Measurements from ENCODE around the gene SSC4D.
"Not testable (repeated sequence)": the region's sequence is repeated elsewhere in the genome, so short reads cannot be mapped to it uniquely, and the experiment has no call there.

Gene SSC4D

GRCh38 chr7:76427635-76428034 is 18.1 kb upstream of the SSC4D start:
- H3K9me3 Mint-ChIP-seq, result no peaks in the 10 kb centered on the region
- no peak for DNase-seq
- no peaks in the 10 kb centered on the region for H3K36me3 Mint-ChIP-seq (ENCODE audit: low read depth)
- peaks cover 2% of the 10 kb centered on the region for H3K4me1 Mint-ChIP-seq
- no peak for ATAC-seq
- no peak overlapping the region for H3K27ac Mint-ChIP-seq
- no peak overlapping the region for H3K4me3 Mint-ChIP-seq
- no peaks in the 10 kb centered on the region for H3K27me3 Mint-ChIP-seq

- Mint-ChIP-seq H3K36me3 (ENCODE audit: low read depth) (no peaks in the 10 kb centered on the region), H3K4me1 (peaks cover 2% of the 10 kb centered on the region), H3K27me3 (no peaks in the 10 kb centered on the region), H3K4me3 (no peak overlapping the region), H3K9me3 (no peaks in the 10 kb centered on the region), H3K27ac (no peak overlapping the region)
- no peak for ATAC-seq
- DNase-seq, result no peak
Observed at GRCh38 chr7:76426246-76426645, 16.7 kb upstream of the SSC4D start.

- H3K27me3 Mint-ChIP-seq; H3K36me3 Mint-ChIP-seq (ENCODE audit: low read depth); H3K27ac Mint-ChIP-seq; DNase-seq; H3K4me1 Mint-ChIP-seq; ATAC-seq; H3K9me3 Mint-ChIP-seq; H3K4me3 Mint-ChIP-seq: not testable (repeated sequence)
Observed at GRCh38 chr7:76425558-76425957, 16.1 kb upstream of the SSC4D start.

GRCh38 chr7:76425156-76425555 is 15.7 kb upstream of the SSC4D start:
- Mint-ChIP-seq H3K36me3 (ENCODE audit: low read depth) (no peaks in the 10 kb centered on the region), H3K27me3 (peaks cover 2% of the 10 kb centered on the region), H3K27ac (no peak overlapping the region), H3K4me1 (peaks cover 2% of the 10 kb centered on the region), H3K9me3 (no peaks in the 10 kb centered on the region), H3K4me3 (no peak overlapping the region)
- no peak for DNase-seq
- no peak for ATAC-seq

- H3K36me3 Mint-ChIP-seq (ENCODE audit: low read depth), result no peaks in the 10 kb centered on the region
- no peaks in the 10 kb centered on the region for H3K9me3 Mint-ChIP-seq
- peaks cover 4% of the 10 kb centered on the region for H3K27me3 Mint-ChIP-seq
- no peak within 1 kb of the TSS for H3K4me3 Mint-ChIP-seq
- ATAC-seq (no peak), DNase-seq (no peak)
- peaks cover 2% of the 10 kb centered on the region for H3K4me1 Mint-ChIP-seq
- H3K27ac Mint-ChIP-seq, result no peak within 1 kb of the TSS
Observed at GRCh38 chr7:76424413-76425111, 15.1 kb upstream of the SSC4D start, which contains the start of gene ZP3. Gene ZP3, plus strand, starts transcription at chr7:76424950. Its CDS starts 15 bp downstream, at chr7:76424965.

GRCh38 chr7:76423666-76424412 is 14.3 kb upstream of the SSC4D start:
- Mint-ChIP-seq H3K4me1 (peaks cover 2% of the 10 kb centered on the region), H3K9me3 (no peaks in the 10 kb centered on the region), H3K36me3 (ENCODE audit: low read depth) (no peaks in the 10 kb centered on the region), H3K4me3 (no peak overlapping the region), H3K27ac (no peak overlapping the region), H3K27me3 (peaks cover 4% of the 10 kb centered on the region)
- ATAC-seq (no peak), DNase-seq (no peak)

- not testable (repeated sequence) for H3K27ac Mint-ChIP-seq; DNase-seq; H3K9me3 Mint-ChIP-seq; H3K4me1 Mint-ChIP-seq; ATAC-seq; H3K27me3 Mint-ChIP-seq; H3K4me3 Mint-ChIP-seq; H3K36me3 Mint-ChIP-seq (ENCODE audit: low read depth)
Observed at GRCh38 chr7:76421097-76421496, 11.6 kb upstream of the SSC4D start.

GRCh38 chr7:76417654-76418310 is 8.3 kb upstream of the SSC4D start:
- H3K27ac Mint-ChIP-seq; H3K9me3 Mint-ChIP-seq; ATAC-seq; H3K27me3 Mint-ChIP-seq; DNase-seq; H3K36me3 Mint-ChIP-seq (ENCODE audit: low read depth); H3K4me1 Mint-ChIP-seq; H3K4me3 Mint-ChIP-seq: not testable (repeated sequence)

- H3K27me3 Mint-ChIP-seq, result peaks cover 2% of the 10 kb centered on the region
- H3K36me3 Mint-ChIP-seq (ENCODE audit: low read depth), result no peaks in the 10 kb centered on the region
- no peaks in the 10 kb centered on the region for H3K9me3 Mint-ChIP-seq
- H3K27ac Mint-ChIP-seq, result no peak overlapping the region
- H3K4me1 Mint-ChIP-seq, result no peaks in the 10 kb centered on the region
- DNase-seq, result no peak
- no peak overlapping the region for H3K4me3 Mint-ChIP-seq
- ATAC-seq, result no peak
Observed at GRCh38 chr7:76412249-76412648, 2.8 kb upstream of the SSC4D start.

GRCh38 chr7:76411626-76412025 is 2.1 kb upstream of the SSC4D start:
- Mint-ChIP-seq H3K36me3 (ENCODE audit: low read depth) (no peaks in the 10 kb centered on the region), H3K27ac (no peak overlapping the region), H3K27me3 (peaks cover 2% of the 10 kb centered on the region), H3K4me3 (no peak overlapping the region), H3K4me1 (no peaks in the 10 kb centered on the region), H3K9me3 (no peaks in the 10 kb centered on the region)
- DNase-seq, result no peak
- ATAC-seq, result no peak

- no peak for ATAC-seq
- Mint-ChIP-seq H3K9me3 (no peaks in the 10 kb centered on the region), H3K4me1 (peaks cover 5% of the 10 kb centered on the region), H3K27ac (no peak overlapping the region), H3K36me3 (ENCODE audit: low read depth) (no peaks in the 10 kb centered on the region), H3K27me3 (peaks cover 2% of the 10 kb centered on the region), H3K4me3 (no peak overlapping the region)
- DNase-seq, result no peak
Observed at GRCh38 chr7:76408121-76408560, 1.4 kb downstream of the SSC4D start.

GRCh38 chr7:76407718-76408117 is 1.8 kb downstream of the SSC4D start:
- no peak overlapping the region for H3K27ac Mint-ChIP-seq
- peaks cover 5% of the 10 kb centered on the region for H3K4me1 Mint-ChIP-seq

GRCh38 chr7:76405738-76406137 is 3.8 kb downstream of the SSC4D start:
- ATAC-seq (no peak), DNase-seq (no peak)
- Mint-ChIP-seq H3K4me3 (no peak overlapping the region), H3K4me1 (peaks cover 5% of the 10 kb centered on the region), H3K27ac (no peak overlapping the region), H3K27me3 (no peaks in the 10 kb centered on the region), H3K9me3 (no peaks in the 10 kb centered on the region), H3K36me3 (ENCODE audit: low read depth) (no peaks in the 10 kb centered on the region)

More at GRCh38 chr7:76407718-76408117, 1.8 kb downstream of the SSC4D start:
- H3K27me3 Mint-ChIP-seq, result peaks cover 2% of the 10 kb centered on the region
- no peak overlapping the region for H3K4me3 Mint-ChIP-seq
- DNase-seq (no peak), ATAC-seq (no peak)
- no peaks in the 10 kb centered on the region for H3K9me3 Mint-ChIP-seq
- no peaks in the 10 kb centered on the region for H3K36me3 Mint-ChIP-seq (ENCODE audit: low read depth)

GRCh38 chr7:76403780-76404494 is 5.6 kb downstream of the SSC4D start:
- H3K4me3 Mint-ChIP-seq, result no peak overlapping the region
- ATAC-seq (no peak), DNase-seq (no peak)
- no peak overlapping the region for H3K27ac Mint-ChIP-seq
- no peaks in the 10 kb centered on the region for H3K27me3 Mint-ChIP-seq
- H3K4me1 Mint-ChIP-seq, result peaks cover 5% of the 10 kb centered on the region
- H3K36me3 Mint-ChIP-seq (ENCODE audit: low read depth), result no peaks in the 10 kb centered on the region
- no peaks in the 10 kb centered on the region for H3K9me3 Mint-ChIP-seq

Measured in activated naive CD8-positive, alpha-beta T cell treated with anti-CD3 and anti-CD28 coated beads, Interleukin-2, amount 50 U/mL, for 24 hours (primary cell).